GM10847 (cell line): ENCODE measurements around the gene TBL2.

ENCODE experiments used
- POLR2A ChIP-seq: IDR thresholded peaks from 2 replicates; pipeline ENCODE4 v1.6.1; 2011; ENCODE audit not compliant: insufficient read length; ENCODE audit errors: extremely low read depth

TBL2 gene

GRCh38 chr7:73520673-73521635 lies 57.4 kb downstream of the TBL2 start:
- no peak for TF ChIP-seq POLR2A

- no peak for TF ChIP-seq POLR2A
Measured at GRCh38 chr7:73519867-73520672, 58.3 kb downstream of the TBL2 start.

- no peak for TF ChIP-seq POLR2A
Measured at GRCh38 chr7:73518470-73518869, 59.9 kb downstream of the TBL2 start.
